Bone marrow (tissue), 2 donors: Measurements from ENCODE around the gene PPP1R14B.

Source experiments
- DNase-seq, 2 donors: peaks; one replicate each; lab custom pipeline; 2025; lab: John Stamatoyannopoulos, UW

The PPP1R14B gene

DNA sequence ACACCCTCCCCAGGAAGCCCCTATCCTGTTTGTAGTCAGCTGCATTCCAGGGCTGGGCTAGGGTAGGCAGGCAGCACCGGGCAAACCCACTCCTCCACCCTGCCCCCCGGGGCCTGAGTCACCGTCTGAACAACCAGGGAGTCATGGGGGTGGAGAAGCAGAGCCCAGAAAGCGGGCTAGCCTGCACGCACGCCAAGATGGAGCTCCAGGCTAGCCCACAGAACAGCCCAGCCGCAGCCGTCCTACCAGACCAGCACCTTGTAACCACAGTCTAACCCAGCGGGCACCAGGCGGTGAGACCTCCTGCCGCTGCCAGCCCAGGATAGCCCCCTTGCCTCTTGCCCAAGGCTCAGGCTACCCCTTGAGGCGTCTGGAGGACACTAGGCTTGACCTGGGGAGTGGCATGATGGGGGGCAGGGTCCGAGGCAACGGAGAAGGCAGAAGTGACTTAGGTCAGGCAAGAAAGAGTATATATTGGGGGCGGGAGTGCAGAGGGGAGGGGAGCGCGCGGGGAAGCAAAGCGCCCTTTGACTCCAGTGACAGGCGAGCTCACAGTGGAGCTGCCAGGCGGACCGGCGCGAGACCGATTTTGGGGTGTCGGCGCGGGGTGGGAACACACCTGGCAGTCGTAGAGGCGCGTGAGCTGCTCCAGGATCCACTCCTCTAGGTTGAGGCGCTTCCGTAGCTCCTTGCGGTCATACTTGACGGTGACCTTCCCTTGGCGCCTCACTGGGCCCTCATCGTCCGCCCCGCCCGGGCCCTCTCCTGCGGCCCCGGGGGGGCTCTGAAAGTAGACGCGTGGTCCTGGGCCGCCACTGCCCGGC, 734 bp downstream of the PPP1R14B start:
- DNase-seq = peak; percentile 49 to 91

DNA sequence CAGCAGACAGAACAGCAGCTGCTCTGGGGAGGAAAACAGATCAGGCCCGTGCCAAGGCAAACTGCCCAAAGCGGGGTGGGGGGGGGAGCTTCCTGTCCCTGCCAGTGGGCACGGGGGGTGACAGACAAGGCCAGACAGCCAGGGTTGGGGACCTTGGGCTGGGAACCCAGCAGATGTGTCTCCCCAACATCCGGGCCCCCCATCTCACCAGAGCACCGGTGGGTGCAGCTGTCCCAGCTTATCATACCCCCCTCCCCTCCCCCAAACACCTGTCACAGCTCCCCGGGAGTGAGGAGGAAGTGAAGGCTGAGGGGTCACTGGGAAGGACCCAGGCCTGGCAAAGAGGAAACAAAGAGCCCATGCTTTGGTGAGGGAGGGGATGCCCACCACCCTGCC, 1.3 kb downstream of the PPP1R14B start:
- DNase-seq = peak in 1 of 2 donors; percentile 91

DNA sequence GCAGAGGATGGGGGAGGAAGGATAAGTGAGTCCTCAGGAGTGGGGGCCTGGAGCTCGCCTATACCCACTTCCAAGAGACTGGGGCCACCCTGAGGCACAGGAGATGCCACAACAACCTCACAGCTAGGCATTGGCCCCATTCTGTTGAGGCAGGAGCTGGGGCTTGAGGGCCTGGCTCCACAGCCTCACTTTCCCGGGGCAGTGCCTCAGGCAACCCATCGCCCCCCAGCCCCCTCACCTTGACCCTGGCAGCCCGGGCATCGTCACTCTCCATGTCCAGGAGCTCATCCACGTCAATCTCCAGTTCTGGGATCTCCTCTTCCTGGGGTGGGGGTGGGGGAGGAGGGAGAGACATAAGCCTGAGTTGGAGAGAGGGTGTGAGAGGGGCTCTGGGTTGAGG, 1.8 kb downstream of the PPP1R14B start:
- no peak for DNase-seq

DNA sequence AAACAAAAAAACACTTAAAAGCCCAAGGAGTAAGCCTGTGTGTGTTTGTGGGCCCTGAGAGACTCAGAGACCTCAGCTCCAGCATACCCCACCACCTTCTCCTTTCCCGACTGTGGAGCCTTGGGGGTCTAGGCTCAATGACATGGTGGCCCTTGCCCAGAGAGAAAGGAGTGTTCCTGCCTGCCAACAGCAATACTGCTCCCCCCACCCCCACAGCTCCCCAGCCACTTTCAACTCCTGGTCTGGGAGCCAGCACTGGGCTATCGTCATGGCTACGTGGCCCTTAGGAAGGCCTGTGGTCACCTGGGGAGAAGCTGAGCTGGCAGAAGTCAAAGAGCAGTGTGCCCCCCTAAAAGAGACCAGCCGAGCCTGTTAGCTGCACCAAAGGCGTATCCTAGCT, 2.6 kb downstream of the PPP1R14B start:
- no peak for DNase-seq

DNA sequence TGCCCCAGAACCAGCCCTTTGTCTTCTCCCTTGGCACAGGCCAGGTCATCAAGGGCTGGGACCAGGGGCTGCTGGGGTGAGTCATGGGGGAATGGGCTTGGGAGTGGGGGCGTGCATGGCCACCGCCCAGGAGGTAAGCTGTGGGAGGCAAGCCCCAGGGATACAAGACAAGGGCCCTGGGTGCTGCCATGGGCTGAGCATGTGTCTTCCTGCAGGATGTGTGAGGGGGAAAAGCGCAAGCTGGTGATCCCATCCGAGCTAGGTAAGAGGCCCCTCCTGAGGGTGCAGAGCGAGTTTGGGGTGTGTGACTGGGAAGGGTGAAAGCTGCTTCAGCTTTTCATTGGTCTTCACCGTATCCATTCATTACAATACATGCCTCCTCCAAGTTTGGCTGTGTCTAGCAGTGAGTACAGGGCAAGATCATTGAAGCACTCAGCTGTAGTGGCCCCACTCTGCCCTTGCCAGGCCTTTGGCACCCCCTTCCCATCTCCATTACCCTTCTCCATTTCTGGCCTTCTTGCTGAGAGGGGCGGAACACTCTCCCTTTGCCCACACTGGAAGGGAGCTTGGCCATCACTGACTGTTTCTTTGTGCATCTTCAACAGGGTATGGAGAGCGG, 3.4 kb downstream of the PPP1R14B start:
- DNase-seq = no peak

DNA sequence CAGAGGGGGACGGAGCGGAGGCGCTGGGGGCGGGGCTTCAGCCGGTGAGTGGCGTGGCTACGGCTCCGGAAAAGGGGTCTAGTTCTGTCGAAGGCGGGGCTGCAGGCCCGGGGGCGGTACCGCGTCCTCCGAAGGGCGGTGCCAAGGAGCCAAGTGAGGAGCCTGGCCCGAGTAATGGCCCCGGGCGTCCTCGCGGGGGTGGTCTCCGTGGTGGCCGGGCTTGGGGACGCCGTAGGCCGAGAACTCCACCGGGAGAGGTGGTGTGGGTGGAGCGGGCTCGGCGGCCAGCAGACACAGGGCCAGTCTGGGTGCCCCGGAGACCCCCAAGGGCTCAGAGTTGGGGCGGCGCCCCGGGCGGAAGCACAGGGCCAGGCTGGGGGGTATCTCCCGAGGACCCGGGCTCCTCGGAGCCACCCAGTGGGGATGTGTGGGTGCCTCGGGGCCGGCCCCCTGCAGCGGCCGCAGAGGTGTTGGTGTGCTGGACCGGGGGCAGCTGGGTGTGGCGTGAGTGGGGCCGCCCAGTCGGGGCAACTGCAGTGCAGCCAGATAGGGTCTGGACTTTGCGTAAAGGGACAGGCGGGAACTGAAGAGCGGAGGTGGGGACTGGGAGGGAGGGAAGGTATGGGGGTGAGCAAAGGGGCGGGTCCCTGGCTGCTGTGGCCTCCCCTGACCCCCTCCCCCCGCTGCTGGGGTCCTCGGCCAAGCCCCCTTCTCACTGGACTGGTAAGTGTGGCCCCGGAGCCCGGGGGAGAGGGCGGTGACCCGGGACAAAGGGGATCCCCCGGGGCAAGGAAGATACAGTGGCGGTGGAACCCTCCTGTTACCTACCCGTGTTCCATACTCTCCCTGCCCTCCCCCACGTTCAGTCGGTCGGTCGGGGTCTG, 5.0 kb downstream of the PPP1R14B start:
- peak in 1 of 2 donors; percentile 100 for DNase-seq

DNA sequence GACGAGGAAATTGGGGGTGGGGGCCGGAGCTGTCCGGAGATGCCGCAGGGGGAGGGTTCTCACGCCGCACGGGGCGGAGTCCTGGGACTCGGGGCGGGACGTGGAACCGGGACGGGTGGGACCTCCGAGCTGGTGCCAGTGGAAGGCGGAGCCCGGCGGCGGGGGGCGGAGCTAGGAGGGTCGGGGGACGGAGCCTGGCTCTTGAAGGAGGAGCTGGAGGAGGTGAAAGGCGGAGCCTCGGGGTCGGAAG, 5.6 kb downstream of the PPP1R14B start:
- peak in 1 of 2 donors; percentile 100 for DNase-seq

DNA sequence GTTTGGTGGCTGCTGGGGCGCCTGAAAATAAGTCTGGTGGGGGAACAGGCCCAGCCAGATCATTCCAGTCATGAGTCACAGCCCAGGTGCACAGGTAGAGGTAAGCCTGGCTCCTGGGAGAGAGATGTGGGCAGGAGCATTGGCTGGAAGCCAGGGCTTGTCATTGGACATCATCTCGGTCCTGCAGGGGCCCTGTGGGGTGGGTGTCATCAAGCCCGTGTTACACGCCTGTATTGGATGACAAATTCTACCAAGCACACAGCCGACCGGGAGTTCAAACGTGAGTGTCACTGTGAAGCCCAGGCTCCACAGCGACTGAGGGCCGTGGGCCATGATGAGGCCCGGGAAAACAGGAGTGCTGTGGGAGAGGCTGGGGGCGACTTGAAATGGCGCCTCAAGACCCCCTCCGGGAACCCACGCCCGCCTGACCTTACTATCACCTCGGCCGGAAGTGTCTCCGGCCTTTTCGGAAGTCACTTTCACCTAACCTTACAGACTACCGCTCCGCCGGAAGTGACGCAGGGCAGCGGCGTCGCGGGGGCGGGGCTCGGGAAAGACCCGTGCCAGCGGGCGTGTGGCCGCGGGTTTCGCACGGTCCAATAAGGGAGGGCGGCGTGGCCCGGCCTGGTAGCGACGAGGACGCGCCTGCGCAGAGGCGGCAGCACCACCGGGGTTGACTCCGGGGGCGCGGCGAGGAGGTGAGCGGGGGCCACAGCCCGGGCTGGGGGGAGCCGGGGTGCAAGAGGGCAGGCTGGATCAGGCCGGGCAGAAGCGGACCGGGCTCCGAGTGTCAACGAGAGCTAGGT, 6.1 kb downstream of the PPP1R14B start, which contains the start of gene FKBP2:
FKBP2 (plus strand) TSS at position 661 of the 806 bp plus-strand sequence. CDS start 1,293 bp downstream, outside the sequence.
- DNase-seq = peak; percentile 83 to 100

DNA sequence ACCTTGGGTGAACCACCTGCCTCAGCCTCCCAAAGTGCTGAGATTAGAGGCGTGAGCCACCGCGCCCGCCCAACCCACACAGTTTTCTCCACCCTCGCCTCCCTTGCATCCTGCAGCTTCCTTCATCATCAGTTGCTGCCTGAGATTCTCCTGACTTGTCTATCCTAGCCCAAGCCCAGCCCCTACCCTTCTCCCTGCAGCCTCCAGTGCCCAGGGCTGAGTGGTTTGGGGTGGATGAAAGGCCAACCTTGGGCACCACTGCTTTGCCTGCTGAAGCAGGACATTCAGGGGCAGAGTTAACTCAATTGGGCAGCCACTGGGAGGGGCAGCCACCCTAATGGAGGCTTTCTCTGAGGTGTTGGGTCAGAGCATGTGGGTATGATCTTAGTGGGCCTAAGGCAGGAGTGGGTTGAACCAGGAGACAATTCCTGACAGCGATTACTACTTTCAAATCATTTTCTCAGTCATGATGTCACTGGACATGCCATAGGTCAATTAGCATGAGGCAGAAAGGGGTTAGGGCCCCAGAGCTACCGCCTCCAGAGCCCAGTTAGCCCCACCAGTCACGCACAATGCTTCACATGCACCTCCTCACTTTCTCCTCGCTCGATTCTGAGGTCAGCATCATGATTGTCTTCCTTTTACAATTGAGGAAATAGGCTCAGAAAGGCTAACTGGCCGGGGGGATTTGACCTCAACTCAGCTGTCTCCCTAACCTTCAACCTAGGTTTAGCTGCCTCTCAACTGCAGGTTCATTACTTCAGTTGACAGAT, 6.9 kb downstream of the PPP1R14B start:
- peak in 1 of 2 donors; percentile 55 for DNase-seq

DNA sequence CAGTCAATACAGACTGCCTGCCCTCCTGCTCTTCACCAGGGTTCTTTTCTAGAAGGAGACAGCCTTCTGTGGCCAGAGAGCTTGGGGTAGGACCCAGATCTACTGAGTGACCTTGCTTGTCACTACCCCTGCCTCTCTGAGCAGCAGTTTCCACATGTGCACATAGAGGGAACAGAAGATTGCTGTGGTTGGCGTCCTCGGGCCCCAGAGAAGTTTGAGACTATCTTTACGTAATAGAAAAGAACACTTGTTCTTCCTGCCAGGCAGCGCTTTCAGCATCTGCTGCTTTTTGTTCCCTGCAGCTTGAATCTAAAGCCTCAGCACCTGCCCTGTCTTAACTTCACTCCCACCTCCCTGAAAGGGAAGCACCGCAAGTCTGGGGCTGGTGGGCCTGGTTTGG, 7.7 kb downstream of the PPP1R14B start:
- no peak for DNase-seq

DNA sequence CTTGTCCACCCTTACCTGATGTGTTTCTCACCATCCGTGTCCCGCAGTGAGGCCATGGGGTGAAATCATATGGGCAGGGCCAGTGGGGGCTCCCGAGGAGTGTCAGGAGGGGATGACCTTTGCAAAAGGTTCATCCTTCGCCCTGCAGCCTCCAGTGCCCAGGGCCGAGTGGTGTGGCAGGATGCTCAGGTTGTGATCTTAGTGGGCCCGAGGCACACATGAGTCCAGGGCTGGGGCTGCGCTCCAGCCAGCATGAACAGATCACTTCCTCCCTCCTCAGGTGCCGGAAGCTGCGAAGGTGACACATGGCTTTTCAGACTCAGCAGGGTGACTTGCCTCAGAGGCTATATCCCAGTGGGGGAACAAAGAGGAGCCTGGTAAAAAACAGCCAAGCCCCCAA, 8.7 kb downstream of the PPP1R14B start:
- no peak for DNase-seq

DNA sequence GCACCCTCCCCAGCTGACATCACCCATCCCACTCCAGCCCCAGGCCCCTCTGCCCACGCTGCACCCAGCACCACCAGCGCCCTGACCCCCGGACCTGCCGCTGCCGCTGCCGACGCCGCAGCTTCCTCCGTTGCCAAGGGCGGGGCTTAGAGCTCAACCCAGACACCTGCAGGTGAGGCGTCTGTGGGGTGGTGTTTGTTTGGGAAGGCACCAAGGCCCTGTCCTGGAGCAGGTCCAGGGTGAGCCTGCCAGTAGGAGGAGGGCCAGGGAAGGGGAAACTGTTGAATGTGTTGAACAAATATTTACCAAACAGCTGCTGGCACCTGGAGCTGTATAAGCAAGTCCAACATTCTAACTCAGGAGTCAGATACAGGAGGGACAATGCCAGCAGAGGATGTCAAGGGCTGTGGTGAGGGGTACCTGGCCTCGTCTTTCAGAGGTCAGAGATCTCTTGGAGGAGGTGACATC, 9.2 kb downstream of the PPP1R14B start:
- DNase-seq = no peak

DNA sequence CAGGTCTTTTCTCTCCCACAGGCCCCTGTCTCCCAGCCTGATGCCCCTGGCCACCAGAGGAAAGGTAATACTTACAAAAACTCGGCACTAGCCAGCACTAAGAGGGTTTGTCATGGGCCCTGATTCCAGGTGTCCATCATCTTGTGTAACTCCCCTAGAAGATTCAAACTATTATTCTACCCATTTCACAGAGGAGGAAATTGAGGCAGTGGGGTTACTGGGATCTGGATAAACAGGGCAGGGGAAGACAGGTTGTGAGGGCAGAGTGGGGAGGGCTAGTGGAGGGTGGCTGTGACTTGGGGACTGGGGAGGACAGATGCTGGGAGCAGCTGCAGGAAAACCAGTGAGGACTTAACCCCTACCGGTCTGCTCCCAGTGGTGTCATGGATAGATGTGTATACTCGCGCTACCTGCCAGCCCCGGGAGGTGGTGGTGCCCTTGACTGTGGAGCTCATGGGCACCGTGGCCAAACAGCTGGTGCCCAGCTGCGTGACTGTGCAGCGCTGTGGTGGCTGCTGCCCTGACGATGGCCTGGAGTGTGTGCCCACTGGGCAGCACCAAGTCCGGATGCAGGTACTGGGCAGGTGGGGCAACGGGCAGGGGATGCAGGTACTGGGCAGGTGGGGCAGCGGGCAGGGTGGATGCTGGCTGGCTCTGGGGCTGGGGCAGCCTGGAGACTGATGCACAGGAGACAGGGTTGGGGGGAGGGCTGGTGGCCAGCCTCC, 11.1 kb downstream of the PPP1R14B start:
- DNase-seq = no peak

DNA sequence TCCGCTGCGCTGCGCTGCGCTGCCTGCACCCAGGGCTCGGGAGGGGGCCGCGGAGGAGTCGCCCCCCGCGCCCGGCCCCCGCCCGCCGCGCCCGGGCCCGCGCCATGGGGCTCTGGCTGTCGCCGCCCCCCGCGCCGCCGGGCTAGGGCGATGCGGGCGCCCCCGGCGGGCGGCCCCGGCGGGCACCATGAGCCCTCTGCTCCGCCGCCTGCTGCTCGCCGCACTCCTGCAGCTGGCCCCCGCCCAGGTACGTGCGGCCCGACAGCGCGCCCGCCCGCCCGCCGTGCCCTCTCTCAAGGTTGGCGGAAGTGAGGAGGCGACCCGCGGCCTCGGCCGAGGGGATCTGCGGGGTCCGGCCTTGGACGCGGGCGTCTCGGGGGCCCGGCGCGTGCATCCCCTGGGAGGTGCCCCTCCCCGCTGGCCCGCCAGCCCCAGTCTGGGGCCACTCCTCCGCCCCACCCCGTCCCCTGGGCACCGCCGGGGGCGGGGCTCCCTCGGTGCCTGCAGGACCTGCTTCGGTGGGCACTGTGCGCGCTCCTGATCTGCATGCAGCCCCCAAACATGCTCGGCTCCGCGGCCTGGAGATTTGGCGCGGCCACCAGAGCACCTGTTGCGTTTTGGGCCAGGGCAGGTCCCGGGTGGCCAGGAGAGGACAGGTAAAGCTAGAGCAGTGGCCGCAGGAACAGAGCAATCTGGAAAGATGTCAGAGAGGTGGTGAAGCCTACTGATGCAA, 11.9 kb downstream of the PPP1R14B start:
- no peak for DNase-seq

DNA sequence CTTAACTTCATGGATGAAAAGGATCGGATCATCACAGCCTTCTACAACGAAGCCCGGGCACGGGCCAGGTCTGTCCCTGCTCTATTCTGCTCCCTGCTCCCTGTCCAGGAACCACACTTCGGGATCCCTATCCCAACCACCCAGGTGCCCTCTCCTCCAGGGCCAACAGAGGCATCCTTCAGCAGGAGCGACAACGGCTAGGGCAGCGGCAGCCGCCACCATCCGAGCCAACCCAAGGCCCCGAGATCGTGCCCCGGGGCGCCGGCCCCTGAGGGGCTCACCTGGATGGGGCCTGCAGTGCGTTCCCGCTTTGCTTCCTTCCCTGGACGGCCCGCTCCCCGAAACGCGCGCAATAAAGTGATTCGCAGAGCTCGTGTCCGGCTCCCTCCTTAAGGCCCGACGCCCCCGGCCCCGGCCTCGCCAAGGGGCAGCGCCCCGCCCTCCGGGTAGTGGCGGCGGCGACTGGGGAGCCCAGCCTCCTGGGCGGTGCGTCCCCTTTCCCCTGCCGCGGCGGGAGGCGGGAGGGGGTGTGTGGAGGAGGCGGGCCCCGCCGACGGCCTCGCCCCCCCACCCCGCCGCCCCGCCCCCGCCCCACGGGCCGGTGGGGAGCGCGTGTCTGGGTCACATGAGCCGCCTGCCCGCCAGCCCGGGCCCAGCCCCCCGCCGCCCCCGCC, 12.7 kb downstream of the PPP1R14B start, which contains the start of gene VEGFB:
VEGFB (plus strand) TSS at position 672 of the 674 bp plus-strand sequence. CDS start 250 bp downstream, outside the sequence.
- no peak for DNase-seq

DNA sequence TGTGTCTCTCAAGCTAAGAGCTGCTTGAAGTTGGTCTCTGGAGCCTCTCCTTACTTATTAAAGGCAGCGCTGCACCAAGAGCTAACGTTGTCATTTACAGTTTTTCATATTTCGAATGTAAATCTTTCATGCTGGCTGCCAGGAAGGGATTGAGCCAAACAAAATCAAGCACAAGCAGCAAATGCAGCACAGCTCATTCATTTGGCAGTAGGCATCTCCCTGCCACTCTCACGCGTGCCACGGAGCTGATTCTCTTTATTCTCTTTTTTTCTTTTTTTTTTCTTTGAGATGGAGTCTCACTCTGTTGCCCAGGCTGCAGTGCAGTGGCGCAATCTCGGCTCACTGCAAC, 13.8 kb downstream of the PPP1R14B start:
- no peak for DNase-seq

DNA sequence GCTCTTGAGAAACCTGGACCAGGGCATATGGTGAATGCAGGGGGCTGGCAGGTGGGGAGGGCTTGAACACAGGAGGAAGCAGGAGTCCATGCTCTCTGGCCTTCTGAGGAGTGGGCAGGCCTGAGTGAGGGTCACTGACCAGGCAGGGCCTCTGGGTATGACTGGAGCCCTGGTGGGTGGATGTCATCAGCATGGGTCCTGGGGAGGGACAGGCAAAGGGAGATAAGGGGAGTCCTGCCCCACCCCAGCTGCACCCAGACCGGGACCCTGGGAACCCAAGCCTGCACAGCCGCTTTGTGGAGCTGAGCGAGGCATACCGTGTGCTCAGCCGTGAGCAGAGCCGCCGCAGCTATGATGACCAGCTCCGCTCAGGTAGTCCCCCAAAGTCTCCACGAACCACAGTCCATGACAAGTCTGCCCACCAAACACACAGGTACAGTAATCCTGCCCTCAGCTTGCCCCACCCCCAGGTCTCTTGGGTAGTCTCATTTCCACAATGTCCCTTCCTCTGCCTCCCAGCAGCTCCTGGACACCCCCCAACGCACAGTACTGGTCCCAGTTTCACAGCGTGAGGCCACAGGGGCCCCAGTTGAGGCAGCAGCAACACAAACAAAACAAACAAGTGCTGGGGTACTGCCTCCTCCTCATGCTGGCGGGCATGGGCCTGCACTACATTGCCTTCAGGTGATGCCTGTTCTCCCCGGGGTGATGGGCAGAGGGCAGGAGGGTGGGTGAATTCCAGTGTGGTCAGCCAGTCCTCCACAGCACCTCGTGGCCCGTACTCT, 14.4 kb downstream of the PPP1R14B start:
- DNase-seq = no peak

DNA sequence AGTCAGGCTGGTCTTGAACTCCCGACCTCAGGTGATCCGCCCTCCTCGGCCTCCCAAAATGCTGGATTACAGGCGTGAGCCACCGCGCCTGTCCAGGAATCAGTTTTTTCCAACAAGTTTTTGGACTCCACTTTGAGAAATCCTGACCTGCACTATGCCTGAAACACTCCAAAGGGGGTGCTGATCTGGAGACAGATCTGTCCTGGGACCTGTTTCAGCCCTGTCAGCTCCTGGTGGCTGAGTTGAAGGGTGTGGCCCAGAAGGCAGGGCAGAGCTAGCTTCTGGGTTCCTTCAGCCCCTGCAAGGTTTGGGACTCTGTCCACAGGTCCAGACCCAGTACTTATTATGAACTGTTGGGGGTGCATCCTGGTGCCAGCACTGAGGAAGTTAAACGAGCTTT, 15.2 kb downstream of the PPP1R14B start:
- no peak for DNase-seq
